Psoas muscle (tissue), 8 donors: ENCODE results near the gene CHSY1. TPM values are rescaled to one million over a fixed set of nuclear protein-coding genes. Genes with fewer than 3 reads are reported as not detected.

ENCODE experiments used
- ATAC-seq, 4 donors: fragments of 200-7000 bp; cut with Tn5 transposase; one replicate each; pipeline ENCODE4 v1.9.1; 2020; ENCODE audit warnings: moderate library complexity in 3 of 4, mild to moderate bottlenecking in 2 of 4
- DNase-seq, 2 donors: peaks; one replicate each; pipeline ENCODE4 v3.0.0-alpha.2; 2020
- H3K27ac ChIP-seq: fragments of 200-600 bp; one replicate; pipeline ENCODE4 v1.8.0; 2022
- H3K27me3 ChIP-seq, 3 donors: fragments of 200-600 bp in 1 of 3; one replicate each; pipeline versions ENCODE4 v1.6.1 to v1.8.0; 2013 to 2022; ENCODE audit warnings: low read length in 2 of 3, mild to moderate bottlenecking in 2 of 3, moderate library complexity in 1 of 3; ENCODE audit not compliant: insufficient read depth in 3 of 3
- H3K36me3 ChIP-seq, 2 donors: fragments of 200-600 bp in 1 of 2; one replicate each; pipeline versions ENCODE4 v1.6.1 to v1.8.0; 2013 to 2022; ENCODE audit warnings: low read depth in 1 of 2, mild to moderate bottlenecking in 1 of 2, moderate library complexity in 1 of 2; ENCODE audit not compliant: insufficient read depth in 1 of 2
- H3K4me1 ChIP-seq: fragments of 200-600 bp; one replicate; pipeline ENCODE4 v1.8.0; 2022
- H3K4me3 ChIP-seq: fragments of 200-600 bp; one replicate; pipeline ENCODE4 v1.8.0; 2022; ENCODE audit warnings: mild to moderate bottlenecking
- H3K9me3 ChIP-seq: fragments of 200-600 bp; one replicate; pipeline ENCODE4 v1.8.0; 2022
- CTCF ChIP-seq: fragments of 200-600 bp; IDR thresholded peaks from one replicate; pipeline ENCODE4 v1.8.0; 2022; ENCODE audit warnings: antibody characterized with exemption
- WGBS, 3 donors: extraction: QIAGEN DNeasy Blood & Tissue Kit; methylation state at CpG; one replicate each; pipeline versions ENCODE4 v1.1.6 to v1.1.7; 2013; 5-methylcytosine and 5-hydroxymethylcytosine counted together
- intact Hi-C, 2 donors: fragments of 100-400 bp; cut with DNase I; formaldehyde crosslinking; loops; one replicate each; pipeline versions ENCODE4 v1.11.0 to v1.14.2; 2022
- polyA plus RNA-seq, 3 donors: library from polyadenylated mRNA; stranded (reverse); fragments of 200-250 nt; gene quantifications; one replicate each; pipeline ENCODE4 v1.2.3, GENCODE V29; 2013
- total RNA-seq, 4 donors: library from RNA; stranded (reverse); fragmentation: NEBNext Ultra II Directional in 2 of 4; extraction: Animal tissue kit (Norgen Biotek cat#: 25700) in 2 of 4; gene quantifications; one replicate each; pipeline versions ENCODE4 v1.2.1 to v1.2.4, GENCODE V29; 2021 to 2023
- donor health status: healthy with polysubstance abuse.
- donor health status: DM: no; HTN: no; CAD: no; lungs with moderate emphysema.
- donor health status: Bipolar disorder and iron deficiency.
- donor health status: healthy.
- donor health status: DM: yes; HTN: yes; CAD: no.
- donor health status: DM: no; HTN: no; CAD: no.
- donor health status: DM: no; HTN: no; CAD: no.
- donor health status: DM: yes; HTN: yes; CAD: no.

CHSY1 gene
- total and polyA plus RNA-seq, 7 donors: 2.9 to 11.4 (median 6.7) TPM

- peak; percentile 89 to 96 (median 93) for ATAC-seq
- Histone ChIP-seq H3K27ac (peak within 1 kb of the TSS; percentile 89), H3K27me3 (no peaks in the 10 kb centered on the region), H3K36me3 (peaks cover 13 to 70% of the 10 kb centered on the region in 2 donors), H3K4me3 (peak within 1 kb of the TSS; percentile 72), H3K9me3 (no peaks in the 10 kb centered on the region), H3K4me1 (peaks cover 43% of the 10 kb centered on the region)
- intact Hi-C loops: no loop called here
- no peak for TF ChIP-seq CTCF
- DNase-seq: peak; percentile 95 to 96
- WGBS, 3 donors: 0 to 1% (median 0%) methylated on average over 74 to 91 of the region's 91 CpGs
Observed at GRCh38 chr15:101277038-101277822, 25.4 kb upstream of the CHSY1 start, which contains the start of gene SELENOS. Gene SELENOS (minus strand): TSS chr15:101277485. CDS start chr15:101277417, 68 bp downstream.

GRCh38 chr15:101276501-101277037, 24.7 kb upstream of the CHSY1 start:
- Histone ChIP-seq H3K27ac (peak overlapping the region; percentile 89), H3K36me3 (peaks cover 17 to 70% of the 10 kb centered on the region in 2 donors), H3K27me3 (no peaks in the 10 kb centered on the region), H3K9me3 (no peaks in the 10 kb centered on the region), H3K4me3 (peak overlapping the region; percentile 72), H3K4me1 (peaks cover 43% of the 10 kb centered on the region)
- 14 to 20% (median 15%) methylated on average over 14 of the region's 14 CpGs for WGBS, 3 donors
- intact Hi-C loops: no loop called here
- no peak for TF ChIP-seq CTCF
- ATAC-seq: no peak
- no peak for DNase-seq

GRCh38 chr15:101275018-101275417, 23.2 kb upstream of the CHSY1 start:
- no peak for TF ChIP-seq CTCF
- peaks cover 23 to 70% of the 10 kb centered on the region in 2 donors for H3K36me3 ChIP-seq
- ATAC-seq: no peak
- no peaks in the 10 kb centered on the region for H3K9me3 ChIP-seq
- intact Hi-C loops: no loop called here
- DNase-seq: no peak
- no peak overlapping the region for H3K27ac ChIP-seq
- no peaks in the 10 kb centered on the region for H3K27me3 ChIP-seq
- 83 to 90% (median 86%) methylated on average over 5 of the region's 5 CpGs for WGBS, 3 donors
- no peak overlapping the region for H3K4me3 ChIP-seq
- peaks cover 43% of the 10 kb centered on the region for H3K4me1 ChIP-seq

GRCh38 chr15:101273534-101273933, 21.7 kb upstream of the CHSY1 start:
- Histone ChIP-seq H3K27ac (peak overlapping the region; percentile 76), H3K27me3 (no peaks in the 10 kb centered on the region), H3K36me3 (peaks cover 23 to 78% of the 10 kb centered on the region in 2 donors), H3K4me1 (peaks cover 43% of the 10 kb centered on the region), H3K4me3 (no peak overlapping the region), H3K9me3 (no peaks in the 10 kb centered on the region)
- ATAC-seq (peak; percentile 45 to 64 (median 55)), DNase-seq (no peak)
- intact Hi-C loops: no loop called here
- WGBS, 3 donors: 48 to 56% (median 55%) methylated on average over 5 of the region's 5 CpGs
- TF ChIP-seq CTCF: no peak
